HepG2 (cell line): ENCODE data around the gene ARHGAP45. TPM values are rescaled to one million over a fixed set of nuclear protein-coding genes. Genes with fewer than 3 reads are reported as not detected.

ENCODE experiments used
- ATAC-seq: fragments of 200-7000 bp; cut with Tn5 transposase; 3 replicates; pipeline ENCODE4 v1.9.1; 2020; ENCODE audit warnings: mild to moderate bottlenecking, moderate library complexity
- BruUV-seq: library from RNA; stranded (reverse); fragments of 400-500 nt; replicated peaks from 2 replicates; lab custom pipeline; 2021; lab: Mats Ljungman, UMichigan
- CTCF ChIA-PET: fragments of 300-600 bp; formaldehyde crosslinking; extraction: SDS; loops from one replicate; lab custom pipeline; 2021; ENCODE audit warnings: low total read pairs, inconsistent platforms, low intra/inter-chr PET ratio; lab: Yijun Ruan, JAX
- POLR2A ChIA-PET: fragments of 350-600 bp; sonication (Branson Sonifier 250); formaldehyde crosslinking; loops from one replicate; lab custom pipeline; 2020; ENCODE audit warnings: antibody characterized with exemption, inconsistent platforms; lab: Yijun Ruan, JAX
- DNase-seq: peaks from one replicate; pipeline ENCODE4 v3.0.0-alpha.2; 2015; ENCODE audit warnings: low spot score
- FAIRE-seq: peaks from 3 replicates; lab custom pipeline; 2011; peaks lifted over from hg19 to GRCh38; lab: Jason Lieb, UNC
- H2AFZ ChIP-seq: one replicate; pipeline ENCODE4 v1.6.1; 2011; ENCODE audit warnings: low read length, inconsistent platforms
- H3K27ac ChIP-seq: fragments of 300-600 bp; 3 replicates; pipeline ENCODE4 v1.8.0; 2011; ENCODE audit warnings: mixed run types, mild to moderate bottlenecking, mixed read lengths, low read length, inconsistent platforms; ENCODE audit not compliant: insufficient read depth; ENCODE audit errors: extremely low read length
- H3K27me3 ChIP-seq, 2 experiments: fragments of 200-600 bp in 1 of 2; 2 replicates in 1 of 2; 3 replicates in 1 of 2; pipeline versions ENCODE4 v1.6.0 to v1.8.0; 2011; ENCODE audit warnings: low read length in 2 of 2, mild to moderate bottlenecking in 2 of 2, moderate library complexity in 2 of 2, inconsistent platforms in 1 of 2; ENCODE audit not compliant: insufficient read depth in 2 of 2, control insufficient read depth in 1 of 2
- H3K36me3 ChIP-seq, 2 experiments: fragments of 200-600 bp in 1 of 2; replicated peaks in 1 of 2; 2 replicates in 1 of 2; 3 replicates in 1 of 2; pipeline versions ENCODE4 v1.5.1 to v1.8.0; 2011; ENCODE audit warnings: low read length in 2 of 2, inconsistent platforms in 1 of 2; ENCODE audit not compliant: insufficient read depth in 2 of 2, control insufficient read depth in 1 of 2
- H3K4me1 ChIP-seq: 2 replicates; pipeline ENCODE4 v1.5.1; 2012; ENCODE audit warnings: low read length, inconsistent platforms; ENCODE audit not compliant: insufficient read depth
- H3K4me2 ChIP-seq: 2 replicates; pipeline ENCODE4 v1.6.0; 2011; ENCODE audit warnings: low read depth, low read length, inconsistent platforms
- H3K4me3 ChIP-seq, 3 experiments: fragments of 200-600 bp in 1 of 3; sonication (generic), shearing (Covaris generic) in 1 of 3; replicated peaks in 1 of 3; 2 replicates each; pipeline ENCODE4 v1.5.1; 2011 to 2016; ENCODE audit warnings: low read length in 3 of 3, inconsistent platforms in 2 of 3, low read depth in 2 of 3, mild to moderate bottlenecking in 2 of 3, control low read depth in 1 of 3, mixed read lengths in 1 of 3; ENCODE audit not compliant: insufficient read depth in 1 of 3
- H3K79me2 ChIP-seq: one replicate; pipeline ENCODE4 v1.6.1; 2011; ENCODE audit warnings: low read length, inconsistent platforms; ENCODE audit not compliant: insufficient read depth
- H3K9ac ChIP-seq: 2 replicates; pipeline ENCODE4 v1.6.0; 2011; ENCODE audit warnings: mild to moderate bottlenecking, low read depth, low read length, inconsistent platforms; ENCODE audit not compliant: insufficient read depth
- H3K9me3 ChIP-seq: 2 replicates; pipeline ENCODE4 v1.5.1; 2012; ENCODE audit warnings: mild to moderate bottlenecking, low read length
- H4K20me1 ChIP-seq: 2 replicates; pipeline ENCODE4 v1.6.0; 2011; ENCODE audit warnings: inconsistent platforms, mild to moderate bottlenecking, low read length, moderate library complexity; ENCODE audit not compliant: insufficient read depth
- AGO1 ChIP-seq: fragments of 200-400 bp; formaldehyde crosslinking; IDR thresholded peaks from 2 replicates; pipeline ENCODE4 v1.6.1; 2017; ENCODE audit warnings: mild to moderate bottlenecking, low read depth, low read length, moderate library complexity; ENCODE audit not compliant: poor library complexity, severe bottlenecking
- AGO2 ChIP-seq: fragments of 200-400 bp; formaldehyde crosslinking; optimal IDR thresholded peaks from 2 replicates; pipeline ENCODE3; 2017; ENCODE audit warnings: mild to moderate bottlenecking, low read depth, low read length, moderate library complexity
- CSRNP2 ChIP-seq: sonication (generic); formaldehyde crosslinking; conservative IDR thresholded peaks from 2 replicates; pipeline ENCODE4 v1.8.0; 2022; ENCODE audit warnings: low read depth, missing genetic modification reagents
- HMGXB4 ChIP-seq, 2 experiments: sonication (generic) in 1 of 2; formaldehyde crosslinking in 1 of 2; IDR thresholded peaks; 2 replicates each; pipeline versions ENCODE4 v1.4.0 to v1.6.1; 2018 to 2020; ENCODE audit warnings: missing genetic modification reagents in 2 of 2, borderline replicate concordance in 1 of 2, low read depth in 1 of 2, mild to moderate bottlenecking in 1 of 2, missing biosample characterization in 1 of 2
- HNRNPK ChIP-seq: fragments of 200-400 bp; formaldehyde crosslinking; IDR thresholded peaks from 2 replicates; pipeline ENCODE4 v1.6.1; 2018; ENCODE audit warnings: low read length, low read depth, moderate library complexity, mild to moderate bottlenecking; ENCODE audit not compliant: poor library complexity, severe bottlenecking
- HNRNPL ChIP-seq: fragments of 200-400 bp; formaldehyde crosslinking; IDR thresholded peaks from 2 replicates; pipeline ENCODE4 v1.6.1; 2017; ENCODE audit warnings: mild to moderate bottlenecking, low read depth, low read length
- IRF2 ChIP-seq: IDR thresholded peaks from 2 replicates; pipeline ENCODE4 v1.6.1; 2018; ENCODE audit warnings: missing genetic modification reagents, missing compliant biosample characterization
- NBN ChIP-seq: fragments of 450-650 bp; conservative IDR thresholded peaks from 2 replicates; pipeline ENCODE4 v1.6.1; 2017
- PCBP1 ChIP-seq: fragments of 200-400 bp; formaldehyde crosslinking; IDR thresholded peaks from 2 replicates; pipeline ENCODE4 v1.6.1; 2017; ENCODE audit warnings: mild to moderate bottlenecking, low read depth, low read length, borderline replicate concordance
- POLR2A ChIP-seq, 2 experiments: IDR thresholded peaks; 2 replicates each; pipeline ENCODE4 v1.6.1; 2011; ENCODE audit warnings: low read depth in 2 of 2, low read length in 2 of 2, mild to moderate bottlenecking in 1 of 2, moderate library complexity in 1 of 2; ENCODE audit not compliant: insufficient read depth in 1 of 2
- RORA ChIP-seq: sonication (generic); formaldehyde crosslinking; IDR thresholded peaks from 2 replicates; pipeline ENCODE4 v1.5.0; 2020; ENCODE audit warnings: mild to moderate bottlenecking, missing genetic modification reagents, moderate library complexity
- SUZ12 ChIP-seq: fragments of 150-350 bp; IDR thresholded peaks from 2 replicates; pipeline ENCODE4 v1.6.1; 2014; ENCODE audit warnings: low read depth, low read length
- ZBTB33 ChIP-seq: sonication (generic); formaldehyde crosslinking; IDR thresholded peaks from 2 replicates; pipeline ENCODE4 v1.4.0; 2020; ENCODE audit warnings: missing genetic modification reagents
- ZNF17 ChIP-seq: sonication (generic); formaldehyde crosslinking; IDR thresholded peaks from 2 replicates; pipeline ENCODE4 v1.5.0; 2020; ENCODE audit warnings: mild to moderate bottlenecking, missing genetic modification reagents
- ZNF235 ChIP-seq: sonication (generic); formaldehyde crosslinking; IDR thresholded peaks from 2 replicates; pipeline ENCODE4 v1.8.1; 2023; ENCODE audit warnings: mild to moderate bottlenecking, missing genetic modification reagents, borderline replicate concordance
- ZNF331 ChIP-seq: sonication (generic); formaldehyde crosslinking; IDR thresholded peaks from 2 replicates; pipeline ENCODE4 v1.4.0; 2020; ENCODE audit warnings: missing genetic modification reagents
- ZNF563 ChIP-seq: sonication (generic); formaldehyde crosslinking; IDR thresholded peaks from 2 replicates; pipeline ENCODE4 v1.8.0; 2022; ENCODE audit warnings: mild to moderate bottlenecking, moderate library complexity, missing genetic modification reagents
- ZNF615 ChIP-seq: sonication (generic); formaldehyde crosslinking; IDR thresholded peaks from 2 replicates; pipeline ENCODE4 v1.5.0; 2020; ENCODE audit warnings: mild to moderate bottlenecking, missing genetic modification reagents, borderline replicate concordance
- WGBS: methylation state at CpG from one replicate; pipeline ENCODE4 v1.1.6; 2017; ENCODE audit warnings: low lambda C conversion rate; 5-methylcytosine and 5-hydroxymethylcytosine counted together
- in situ Hi-C: cut with HindIII; loops from 2 replicates; pipeline ENCODE4 v1.10.0; 2017; ENCODE audit warnings: low pct_unique_long_range_greater_than_20kb; ENCODE audit not compliant: extremely low pct_ligation_motif_present
- intact Hi-C: fragments of 100-400 bp; cut with micrococcal nuclease; formaldehyde crosslinking; loops from one replicate; pipeline ENCODE4 v1.10.0; 2022; ENCODE audit not compliant: unreplicated experiment
- polyA plus RNA-seq, 8 experiments: library from polyadenylated mRNA; depleted of rRNA in 3 of 8; stranded (reverse) in 7 of 8; unstranded in 1 of 8; fragments of >200 nt; fragmentation: Illumina TruSeq in 4 of 8; extraction: Trizol in 4 of 8; gene quantifications; 2 replicates each; pipeline versions ENCODE4 v1.2.1 to v1.2.3, GENCODE V29; 2011 to 2016; ENCODE audit warnings: low read depth in 4 of 8, missing spikeins in 1 of 8, mixed read lengths in 1 of 8; ENCODE audit not compliant: insufficient read depth in 1 of 8
- total RNA-seq, 5 experiments: library from RNA; depleted of rRNA; stranded (reverse); fragments of >200 nt; fragmentation: Illumina TruSeq; extraction: Trizol; gene quantifications; 2 replicates each; pipeline ENCODE4 v1.2.3, GENCODE V29; 2016; ENCODE audit warnings: low read depth in 1 of 5

ARHGAP45 gene
- total and polyA plus RNA-seq, 2 of the 13 experiments (the other 11 are each of a cell fraction or from before 2014, with no cell fraction given) = 0.84 to 32.0 TPM

- TF ChIP-seq ZNF563 (no peak), RORA (CRISPR knock-in tag) (no peak), CSRNP2 (no peak), ZBTB33 (peak; percentile 53; the same call in 1 of the 2 replicates)
These were observed 20.9 kb downstream of the ARHGAP45 start (continued) for GRCh38 chr19:1087813-1088415.

GRCh38 chr19:1088416-1089010, 21.5 kb downstream of the ARHGAP45 start:
- DNase-seq = no peak
- no peak overlapping the region for H3K27ac ChIP-seq
- no peak overlapping the region for H3K9ac ChIP-seq
- intact Hi-C loops = no loop called here
- H3K4me1 ChIP-seq = peaks cover 9% of the 10 kb centered on the region
- no peak for FAIRE-seq
- in situ Hi-C loops = no loop called here
- POLR2A ChIA-PET = interaction anchor here (1.6 kb wide), 1 partner anchor 9 kb away, joined by 5 read pairs; no protein-coding TSS in a partner anchor
- H2AFZ ChIP-seq = no peak overlapping the region
- H3K9me3 ChIP-seq = no peaks in the 10 kb centered on the region
- no TSS peak for BruUV-seq
- H3K27me3 ChIP-seq = no peaks in the 10 kb centered on the region
- no peak; the same call in none of the 3 replicates for ATAC-seq
- peaks cover 17 to 37% of the 10 kb centered on the region in 2 experiments for H3K36me3 ChIP-seq
- CTCF ChIA-PET = no interaction called here
- peaks cover 13% of the 10 kb centered on the region for H3K79me2 ChIP-seq
- H3K4me3 ChIP-seq = no peak overlapping the region
- peaks cover 3% of the 10 kb centered on the region; the same call in 1 of the 2 replicates for H4K20me1 ChIP-seq
- WGBS = 97% methylated on average over 13 of the region's 27 CpGs
- H3K4me2 ChIP-seq = no peak overlapping the region
- TF ChIP-seq ZNF235 = no peak
- no peak for TF ChIP-seq ZNF17 (CRISPR knock-in tag)
- no peak for TF ChIP-seq HMGXB4 (CRISPR knock-in tag; IDR thresholded peaks at IDR 0.05; ENCODE audit: borderline replicate concordance in 1 of 2, low read depth in 1 of 2)
- TF ChIP-seq AGO1 = peak; percentile 29
- no peak for TF ChIP-seq ZNF615
- no peak for TF ChIP-seq IRF2
- 0 out of 2 replicates have a peak, but pooled peaks have one; percentile 24 for TF ChIP-seq HNRNPL
- TF ChIP-seq ZNF331 (CRISPR knock-in tag) = no peak
- TF ChIP-seq AGO2 = peak; percentile 88
- TF ChIP-seq POLR2A (IDR thresholded peaks at IDR 0.05; ENCODE audit: insufficient read depth in 1 of 2, low read depth in 2 of 2, low read length in 2 of 2) = peak; percentile 6 to 45; a peak in 1 of 4 replicates
- TF ChIP-seq PCBP1 = 0 out of 2 replicates have a peak, but pooled peaks have one; percentile 41
- TF ChIP-seq NBN = no peak
- TF ChIP-seq HNRNPK = peak; percentile 32
- TF ChIP-seq SUZ12 = no peak
